HG03175 (cell line): ENCODE measurements around the gene MT1H.

Experiments used
- ATAC-seq: cut with Tn5 transposase; IDR thresholded peaks from one replicate; pipeline ENCODE4 v1.9.1; 2021; ENCODE audit warnings: mild to moderate bottlenecking, moderate library complexity; ENCODE audit not compliant: unreplicated experiment

The MT1H gene

DNA sequence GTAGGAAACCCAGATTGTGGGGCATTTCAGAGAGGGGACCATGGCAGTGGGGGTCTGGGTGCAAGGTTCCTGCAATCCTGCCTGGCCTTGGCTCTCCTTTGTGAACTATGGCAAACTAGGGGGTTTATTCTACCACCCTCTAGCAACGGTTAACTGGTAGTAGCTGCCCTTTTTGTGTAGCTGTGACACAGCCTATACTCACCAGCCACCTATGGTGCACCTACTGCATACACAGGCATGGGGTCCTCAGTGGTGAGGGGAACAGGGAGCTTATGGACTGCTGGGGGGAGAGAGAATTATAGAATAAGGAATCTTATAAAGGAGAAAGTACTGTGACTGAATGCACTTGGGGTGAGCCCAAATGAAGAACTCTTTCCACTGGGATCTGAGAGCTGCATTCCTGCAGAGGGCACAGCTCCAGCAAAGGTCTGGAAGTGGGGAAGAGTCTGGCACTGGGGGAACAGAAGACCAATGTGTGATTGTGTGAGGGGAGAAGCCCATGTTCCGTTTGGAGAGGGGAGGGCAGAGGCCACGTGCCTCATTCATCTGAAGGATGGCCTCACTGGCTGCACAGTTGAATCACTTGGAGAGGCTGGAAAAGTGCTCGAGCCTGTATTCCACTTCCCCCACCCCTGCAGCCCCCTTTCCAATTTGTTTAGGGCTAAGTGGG, 14.8 kb downstream of the MT1H start:
- ATAC-seq = no peak

DNA sequence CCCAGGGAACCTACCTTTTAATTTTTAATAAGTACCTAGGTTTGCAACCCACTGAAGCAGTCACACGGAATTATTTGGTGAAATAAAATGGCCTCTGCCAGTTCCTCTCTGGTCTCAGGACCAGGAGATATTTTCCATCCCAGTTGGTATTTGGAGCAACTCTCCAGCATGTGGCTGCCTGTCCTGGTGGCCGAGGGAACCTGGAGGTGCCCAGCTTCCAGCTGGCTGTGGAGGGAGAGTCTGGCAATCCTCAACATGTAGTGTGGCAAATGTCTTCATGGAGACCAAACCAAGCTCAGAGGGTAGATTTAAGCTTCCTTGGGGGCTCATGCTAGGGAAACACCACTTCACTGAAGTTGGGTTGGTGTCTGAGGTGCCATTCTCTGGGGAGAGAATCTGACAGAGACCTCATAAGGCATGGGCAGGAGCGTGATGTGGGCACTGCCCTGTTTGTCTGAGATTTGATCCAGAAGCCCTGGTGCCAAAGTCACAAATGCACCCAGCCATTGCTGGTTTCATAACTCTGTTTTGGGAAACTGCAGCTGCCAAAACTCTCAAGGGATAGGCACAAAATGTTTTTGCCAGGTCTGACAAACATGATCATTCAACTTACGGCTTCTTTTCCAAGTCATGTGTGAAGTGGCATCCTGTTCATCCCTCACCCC, 15.4 kb downstream of the MT1H start:
- no peak for ATAC-seq

DNA sequence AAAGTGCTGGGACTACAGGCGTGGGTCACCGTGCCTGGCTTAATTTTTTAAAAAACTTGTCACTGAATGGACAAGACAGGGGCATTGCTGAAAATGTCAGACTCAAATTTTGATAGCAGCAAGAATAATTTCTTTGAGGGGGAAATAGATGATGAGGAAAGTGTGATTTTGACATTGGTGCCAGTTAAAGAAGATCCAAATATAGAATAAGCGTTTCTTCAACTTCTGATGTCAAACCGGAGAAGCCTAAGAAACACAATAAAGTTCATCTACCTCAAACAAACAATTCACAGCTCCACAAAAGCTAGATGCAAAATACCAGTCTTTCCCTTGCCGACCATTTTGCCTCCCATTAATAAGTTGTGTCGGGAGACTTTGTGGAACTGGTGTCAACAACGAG, 17.1 kb downstream of the MT1H start:
- no peak for ATAC-seq

DNA sequence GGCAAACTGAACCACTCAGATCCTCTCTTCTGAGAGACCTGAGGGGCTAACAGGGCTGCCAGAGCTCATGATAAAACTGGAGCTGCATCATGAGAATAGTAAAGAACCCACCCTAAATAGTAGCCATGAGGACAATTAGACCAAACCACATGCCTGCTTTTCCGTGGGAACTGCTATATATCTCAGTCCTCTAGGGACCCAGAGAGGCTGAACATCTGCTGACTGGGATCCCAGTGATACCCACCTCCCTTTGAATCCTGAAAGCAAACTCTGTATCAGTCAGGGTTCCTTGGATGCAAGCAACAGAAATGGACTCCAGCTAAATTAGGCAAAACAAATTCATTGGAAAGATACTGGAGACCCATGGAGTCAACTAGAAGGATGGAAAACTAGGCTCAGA, 19.1 kb downstream of the MT1H start:
- ATAC-seq = no peak

DNA sequence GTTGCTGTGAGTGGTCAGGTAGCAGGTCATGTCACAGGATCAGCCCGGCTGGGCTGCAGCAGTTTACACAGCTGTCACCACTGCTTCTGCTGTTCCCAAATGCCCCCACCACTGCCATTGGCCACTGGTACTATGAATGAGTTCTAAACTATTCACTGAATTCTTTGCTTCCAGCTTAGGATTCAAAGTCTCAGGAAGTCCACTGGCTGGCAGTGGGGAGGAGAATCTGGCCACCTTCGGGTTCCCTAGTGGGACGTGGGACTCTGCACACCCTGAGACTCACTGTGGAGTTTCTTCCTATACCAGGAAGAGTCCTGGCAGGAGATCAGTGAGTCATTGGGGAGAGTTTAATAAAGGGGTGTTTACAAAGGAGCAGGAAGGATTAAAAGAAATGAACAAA, 19.6 kb downstream of the MT1H start:
- ATAC-seq = no peak

DNA sequence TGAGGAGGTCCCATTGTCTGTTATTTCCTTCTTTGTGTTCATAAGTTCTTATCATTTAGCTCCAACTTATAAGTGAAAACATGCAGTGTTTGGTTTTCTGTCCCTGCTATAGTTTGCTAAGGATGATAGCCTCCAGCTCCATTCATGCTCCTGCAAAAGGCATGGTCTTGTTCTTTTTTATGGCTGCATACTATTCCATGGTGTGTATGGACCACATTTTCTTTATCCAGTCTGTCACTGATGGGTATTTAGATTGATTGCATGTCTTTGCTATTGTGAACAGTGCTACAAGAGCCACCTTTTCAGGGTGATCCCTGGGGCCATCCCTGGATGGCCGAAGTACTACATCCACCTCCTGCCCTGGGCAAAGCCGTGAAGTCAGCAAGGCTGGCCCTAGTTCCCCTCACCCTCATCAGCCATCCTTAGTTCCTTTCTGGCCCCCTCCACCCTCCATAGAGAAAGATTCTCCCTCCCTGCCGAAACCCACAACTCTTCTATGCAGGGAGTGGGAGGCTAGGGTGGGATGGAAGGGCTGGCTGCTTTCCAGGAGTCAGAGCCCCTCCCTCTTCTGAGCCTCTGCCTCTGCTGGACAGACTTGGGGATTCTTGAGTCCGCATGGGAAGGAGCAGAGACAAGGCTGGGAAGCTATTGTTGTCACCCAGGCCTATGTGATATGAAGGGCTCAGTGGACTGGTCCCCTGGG, 21.0 kb downstream of the MT1H start:
- ATAC-seq = no peak

DNA sequence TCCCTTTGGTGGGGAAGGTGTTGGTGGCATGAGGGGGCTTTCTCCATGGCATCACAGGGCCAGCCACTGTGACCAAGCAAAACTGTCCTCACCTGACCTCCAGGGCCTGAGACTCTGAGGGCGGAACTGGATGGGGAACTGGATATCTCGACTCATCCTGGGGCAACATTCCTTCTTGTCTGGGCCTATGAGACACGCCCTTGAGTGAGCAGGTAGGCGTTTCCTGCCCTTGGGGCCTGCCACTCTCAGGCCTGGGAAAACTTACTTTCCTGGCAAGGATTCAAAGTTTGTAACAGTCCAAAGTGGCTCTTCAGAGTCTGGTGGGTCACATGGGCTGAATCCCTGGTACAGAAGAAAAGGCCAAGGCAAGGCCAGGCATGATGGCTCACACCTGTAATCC, 22.3 kb downstream of the MT1H start:
- no peak for ATAC-seq

DNA sequence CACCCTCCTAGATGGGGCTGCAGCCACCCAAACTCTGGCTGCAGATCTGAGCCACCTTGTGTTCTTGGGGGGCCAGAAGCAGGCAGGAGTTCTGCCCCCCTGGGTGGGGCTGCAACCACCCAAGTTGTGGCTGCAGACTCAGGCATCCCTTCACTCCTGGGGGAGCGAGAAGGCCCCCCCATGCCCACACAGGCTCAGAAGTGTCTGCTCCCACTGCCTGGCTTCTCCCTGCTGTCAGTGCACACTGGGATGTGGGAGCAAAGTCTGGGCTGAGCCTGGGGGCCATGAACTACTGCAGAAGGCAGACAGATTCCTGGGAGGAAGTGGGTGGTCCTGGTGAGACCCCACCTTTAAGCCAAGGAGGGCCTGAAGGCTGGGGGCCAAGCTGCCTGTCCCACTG, 25.6 kb downstream of the MT1H start:
- no peak for ATAC-seq

DNA sequence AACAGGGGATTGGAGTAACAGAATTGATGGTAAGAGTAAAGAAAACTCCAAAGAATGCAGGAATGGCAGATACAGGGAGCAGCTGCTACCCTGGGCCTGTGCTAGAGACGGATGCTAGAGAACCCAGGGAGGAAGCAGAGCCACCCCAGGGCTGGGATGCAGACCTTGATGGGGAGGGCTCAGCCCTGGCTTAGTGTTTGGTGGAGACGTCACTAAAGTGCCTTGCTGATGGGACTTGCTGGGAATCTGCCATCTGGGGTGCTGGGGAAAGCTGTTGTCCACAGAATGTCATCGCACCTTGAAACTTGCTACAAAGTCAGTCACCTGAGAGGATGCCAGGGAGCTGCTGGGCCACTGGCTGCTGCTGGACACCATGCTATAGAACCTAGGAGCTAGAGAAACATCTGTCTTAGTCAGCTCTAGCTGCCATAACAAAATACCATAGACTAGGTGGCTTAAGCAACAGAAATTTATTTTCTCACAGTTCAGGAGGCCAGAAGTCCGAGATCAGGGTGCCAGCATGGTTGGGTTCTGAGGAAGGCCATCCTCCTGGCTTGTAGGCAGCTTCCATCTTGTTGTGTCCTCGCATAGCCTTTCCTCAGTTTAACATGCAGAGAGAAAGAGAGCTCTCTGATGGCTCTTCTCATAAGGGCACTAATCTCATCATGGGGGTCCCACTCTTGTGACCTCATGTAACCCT, 28.0 kb downstream of the MT1H start:
- ATAC-seq = no peak

DNA sequence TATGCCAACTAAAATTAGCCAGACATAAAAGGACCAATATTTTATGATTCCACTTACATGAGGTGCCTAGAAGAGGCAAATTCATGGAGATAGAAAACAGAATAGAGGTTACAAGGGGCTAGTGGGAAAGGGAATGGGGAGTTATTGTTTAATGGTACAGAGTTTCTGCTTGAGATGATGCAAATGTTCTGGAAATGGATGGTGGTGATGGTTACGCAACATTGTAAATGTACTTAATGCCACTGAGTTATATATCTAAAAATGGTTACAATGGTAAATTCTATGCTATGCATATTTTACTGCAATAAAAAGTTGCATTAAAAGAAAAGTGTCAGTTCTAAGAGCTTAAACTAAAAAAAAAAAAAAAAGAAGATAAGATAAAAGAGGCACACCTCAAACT, 30.6 kb downstream of the MT1H start:
- no peak for ATAC-seq

DNA sequence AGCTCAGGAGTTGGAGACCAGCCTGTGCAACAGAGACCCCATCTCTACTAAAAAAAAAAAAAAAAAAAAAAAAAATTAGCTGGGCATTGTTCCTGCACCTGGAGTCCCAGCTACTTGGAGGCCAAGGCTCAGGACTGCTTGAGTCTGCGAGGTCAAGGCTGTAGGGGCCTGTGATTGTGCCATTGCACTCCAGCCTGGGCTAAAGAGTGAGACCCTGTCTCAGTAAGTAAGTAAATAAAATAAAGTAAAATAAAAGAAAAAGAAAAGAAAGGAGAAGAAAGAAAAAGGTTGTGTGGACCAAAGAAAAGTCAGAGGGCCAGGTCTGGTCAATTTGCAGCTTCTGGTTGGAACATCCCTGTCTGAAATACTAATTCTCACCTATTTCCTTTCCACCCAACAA, 31.0 kb downstream of the MT1H start:
- no peak for ATAC-seq

DNA sequence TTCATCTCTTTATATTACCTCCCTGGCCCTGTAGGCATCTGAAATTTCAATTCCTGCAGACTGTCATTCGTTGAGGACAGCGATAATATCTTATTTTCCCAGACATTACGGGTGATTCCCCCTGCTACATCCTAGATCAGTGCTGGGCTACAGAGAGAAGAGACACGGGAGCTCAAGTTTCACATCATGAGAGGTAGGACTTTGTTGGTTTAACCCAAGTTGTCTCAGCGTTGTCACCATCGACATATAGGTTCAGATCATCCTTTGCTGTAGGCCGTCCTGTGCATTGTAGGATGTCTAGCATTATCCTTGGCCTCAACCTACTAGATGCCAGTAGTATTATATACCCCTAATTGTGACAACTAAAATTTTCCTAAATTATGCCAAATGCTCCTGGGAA, 31.9 kb downstream of the MT1H start:
- no peak for ATAC-seq

DNA sequence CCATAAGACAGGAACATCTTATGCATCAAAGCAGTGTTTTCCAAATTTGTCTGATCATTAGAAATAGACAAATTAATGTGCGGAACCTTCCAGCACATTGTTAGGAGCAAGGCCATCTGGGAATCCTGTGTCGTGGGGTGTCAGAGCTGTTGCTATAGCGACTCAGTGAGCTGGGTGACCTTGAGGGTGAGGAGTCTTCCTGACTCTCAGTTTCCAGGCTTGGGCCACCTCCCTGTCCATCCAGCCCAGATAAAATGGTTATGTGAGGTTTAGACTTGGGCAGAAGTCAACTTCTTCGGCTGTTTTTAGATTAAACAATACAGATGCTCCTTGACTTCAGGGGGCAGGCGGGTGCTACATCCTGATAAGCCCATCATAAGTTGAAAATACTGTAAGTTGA, 33.2 kb downstream of the MT1H start:
- ATAC-seq = no peak

DNA sequence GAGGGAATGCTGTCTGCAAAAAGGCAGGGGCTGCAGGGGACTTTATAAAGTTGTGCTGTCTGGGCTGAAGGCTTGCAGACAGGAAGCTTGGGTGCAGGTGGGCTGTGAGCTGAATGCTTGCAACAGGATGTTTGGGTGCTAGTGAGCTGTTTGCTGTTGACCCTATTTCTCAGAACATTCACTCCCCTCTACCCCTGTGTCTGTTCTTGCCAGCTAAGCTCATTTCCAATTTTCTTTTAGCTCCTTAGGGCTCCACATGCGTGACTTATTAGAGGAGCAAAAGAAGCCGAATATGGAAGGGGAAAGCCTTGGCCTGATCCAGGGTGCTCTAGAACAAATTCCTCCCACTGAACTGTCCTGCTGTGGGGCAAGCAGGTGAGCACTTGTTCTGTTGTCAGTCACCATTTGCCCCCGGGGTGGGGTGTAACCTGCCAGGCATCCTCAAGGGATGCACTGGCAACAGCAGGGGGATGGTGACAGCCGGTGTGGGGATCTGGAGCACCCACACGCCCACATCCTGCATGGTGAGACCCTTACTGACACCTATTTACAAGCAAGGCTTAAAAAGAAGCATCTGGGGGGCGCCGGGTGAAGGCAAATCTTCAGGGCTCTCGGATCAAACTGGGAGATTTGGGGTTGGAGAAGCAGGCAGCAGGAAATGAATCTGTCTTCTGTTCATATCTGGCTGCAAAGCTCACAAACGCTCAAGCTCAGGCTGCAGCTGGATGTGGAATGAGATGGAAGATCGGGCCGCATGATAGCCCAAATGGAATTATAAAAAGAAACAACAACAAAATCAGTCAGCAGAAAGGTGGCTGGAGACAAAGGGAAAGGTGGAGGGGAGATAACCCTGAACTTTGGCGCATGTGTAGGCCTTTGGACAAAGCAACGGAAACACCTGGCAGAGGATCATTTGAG, 39.2 kb downstream of the MT1H start:
- ATAC-seq = no peak

DNA sequence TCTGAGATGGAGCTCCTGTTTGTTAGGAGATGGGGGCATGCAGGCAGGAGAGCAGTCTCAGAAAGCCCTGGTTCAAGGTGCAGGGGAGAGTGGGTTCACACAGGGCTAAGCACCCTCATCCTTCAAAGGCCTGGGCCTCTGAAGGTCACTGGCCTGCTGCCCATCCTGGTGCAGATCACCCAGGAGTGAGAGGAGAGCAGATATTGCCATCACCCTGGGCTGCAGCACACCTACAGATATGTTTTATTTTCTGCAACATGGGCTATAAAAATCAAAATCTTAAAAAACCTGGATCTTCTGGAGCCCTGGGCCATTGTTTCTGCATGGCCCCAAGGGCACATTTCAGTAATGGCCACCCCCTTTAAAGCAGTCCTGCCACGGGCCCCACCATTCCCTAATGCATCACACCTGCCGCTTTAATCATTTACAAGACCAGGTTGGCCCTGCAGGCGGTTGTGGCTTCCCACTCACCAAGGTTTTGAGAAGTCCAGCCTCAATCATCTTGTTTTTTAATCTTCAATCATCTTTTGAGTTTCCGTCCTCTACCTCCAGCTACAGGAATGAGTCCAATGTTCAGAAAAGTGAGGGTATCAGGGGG, 39.9 kb downstream of the MT1H start:
- no peak for ATAC-seq

DNA sequence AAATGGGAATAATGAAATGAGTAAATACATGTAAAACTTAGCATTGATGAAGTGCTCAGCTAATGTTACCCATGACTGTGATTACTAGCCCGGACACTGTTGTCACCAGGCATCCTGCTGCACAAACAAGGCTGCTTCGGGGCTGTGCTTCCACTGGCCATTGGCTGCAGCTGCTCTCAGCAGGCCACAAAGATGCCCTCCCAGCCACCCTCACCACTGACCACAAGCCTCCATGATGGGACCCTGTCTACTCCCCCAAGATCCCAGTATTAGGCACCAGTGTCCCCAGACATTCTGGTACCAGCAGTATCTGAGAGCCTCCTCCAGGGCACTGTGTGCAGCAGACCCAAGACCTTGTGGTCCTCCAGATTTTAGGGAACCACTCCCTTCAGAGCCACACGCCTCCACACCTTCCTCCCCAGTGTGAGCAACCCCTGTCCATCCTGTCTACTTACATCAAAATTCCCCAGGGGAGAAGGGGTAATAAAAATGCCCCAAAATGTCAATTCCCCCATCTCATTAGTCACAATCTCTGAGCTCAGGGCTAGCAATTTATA, 40.6 kb downstream of the MT1H start:
- no peak for ATAC-seq

DNA sequence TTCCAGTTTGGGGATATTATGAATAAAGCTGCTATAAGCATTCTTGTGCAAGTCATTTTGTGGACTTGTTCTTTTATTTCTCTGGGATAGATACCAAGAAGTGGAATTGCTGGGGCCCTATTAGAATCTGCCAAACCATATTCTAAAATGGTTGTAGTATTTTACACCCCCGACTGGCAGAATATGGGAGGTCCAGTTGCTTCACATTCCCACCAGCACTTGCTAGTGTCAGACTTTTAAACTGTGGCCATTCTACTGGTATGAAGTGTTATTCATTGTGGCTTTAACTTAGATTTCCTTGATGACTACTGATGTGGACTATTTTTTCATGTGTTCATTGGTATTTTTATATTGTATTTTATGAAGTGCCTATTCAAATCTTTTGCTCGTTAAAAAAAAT, 42.2 kb downstream of the MT1H start:
- ATAC-seq = no peak

DNA sequence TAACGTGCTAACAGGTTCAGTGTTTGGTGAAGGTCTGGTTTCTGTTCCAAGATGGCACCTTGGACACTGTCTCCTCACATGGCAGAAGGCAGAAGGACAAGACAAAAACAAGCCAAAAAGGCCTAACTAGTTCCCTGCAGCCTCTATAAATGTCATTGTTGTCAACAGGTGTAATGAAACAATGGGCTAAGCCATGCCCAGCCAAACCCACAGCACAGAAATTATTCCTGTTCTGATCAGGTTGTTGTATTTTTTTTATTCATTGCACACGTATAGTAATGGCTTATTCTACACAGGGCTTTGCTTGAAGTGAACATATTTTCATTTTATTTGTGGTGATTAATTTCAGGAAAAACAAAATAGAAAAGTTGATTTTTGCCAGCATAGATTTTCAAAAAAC, 44.2 kb downstream of the MT1H start:
- no peak for ATAC-seq

DNA sequence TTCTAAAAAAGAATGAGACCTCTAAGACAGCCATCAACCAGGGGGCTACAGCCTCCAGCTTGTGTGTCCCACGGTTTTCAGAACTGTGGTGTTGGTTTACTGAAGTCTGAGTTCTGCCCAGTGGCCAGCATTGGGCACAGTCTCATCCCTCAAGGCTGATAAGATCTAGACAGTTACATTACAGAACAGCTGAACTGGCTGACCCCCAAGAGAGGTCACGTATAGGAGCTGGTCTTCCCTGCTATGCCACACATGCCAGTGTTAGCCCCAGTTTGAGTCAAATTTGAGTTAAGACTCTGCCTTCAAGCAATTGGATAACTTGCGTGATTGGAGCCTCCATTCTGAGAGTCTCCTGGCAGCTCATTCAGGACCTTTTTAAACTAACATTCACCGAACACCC, 45.5 kb downstream of the MT1H start:
- ATAC-seq = no peak

DNA sequence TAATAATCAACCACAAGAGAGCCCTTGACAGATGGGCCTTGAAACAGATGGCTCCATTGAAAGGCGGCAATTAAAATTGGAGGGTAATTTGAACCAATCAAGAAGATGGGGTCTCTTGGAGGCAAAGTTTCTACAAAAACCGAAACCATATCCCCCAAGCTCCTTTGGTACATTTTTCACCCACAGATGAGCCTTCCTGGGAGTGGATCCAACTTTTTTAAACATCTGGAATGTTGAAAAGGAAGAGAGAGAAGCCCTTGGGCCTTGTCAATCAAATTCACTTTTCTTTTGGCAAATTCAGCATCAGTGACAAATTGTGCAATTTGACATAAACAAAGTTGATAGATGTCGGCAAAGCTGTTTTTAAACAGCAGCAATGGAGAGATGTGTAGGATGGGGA, 47.1 kb downstream of the MT1H start:
- ATAC-seq = no peak
